NCI-H1436 (cell line): ENCODE results near the gene ZNF611.
"Not testable (repeated sequence)": the region's sequence is repeated elsewhere in the genome, so short reads cannot be mapped to it uniquely, and the experiment has no call there.

Experiments used
- DNase-seq: peaks from one replicate; lab custom pipeline; 2025; lab: John Stamatoyannopoulos, UW

ZNF611 gene

DNA sequence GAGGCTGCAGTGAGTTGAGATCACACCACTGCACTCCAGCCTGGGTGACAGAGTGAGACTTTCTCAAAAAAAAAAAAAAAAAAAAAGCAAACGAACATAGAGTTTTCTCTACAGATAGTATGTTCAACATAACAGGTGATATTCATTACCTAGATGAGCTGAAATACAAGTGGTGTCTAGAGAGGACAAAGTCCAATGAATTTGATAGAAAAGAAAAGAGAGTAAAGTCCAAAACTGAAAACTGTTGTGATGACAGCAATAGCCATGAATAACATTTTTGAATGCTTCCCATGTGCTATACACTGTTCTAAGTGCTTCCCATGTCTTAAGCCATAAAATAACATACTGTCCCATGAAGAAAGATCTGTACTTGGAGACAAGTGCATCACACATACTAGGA is 53.6 kb downstream of the ZNF611 start:
- not testable (repeated sequence) for DNase-seq

DNA sequence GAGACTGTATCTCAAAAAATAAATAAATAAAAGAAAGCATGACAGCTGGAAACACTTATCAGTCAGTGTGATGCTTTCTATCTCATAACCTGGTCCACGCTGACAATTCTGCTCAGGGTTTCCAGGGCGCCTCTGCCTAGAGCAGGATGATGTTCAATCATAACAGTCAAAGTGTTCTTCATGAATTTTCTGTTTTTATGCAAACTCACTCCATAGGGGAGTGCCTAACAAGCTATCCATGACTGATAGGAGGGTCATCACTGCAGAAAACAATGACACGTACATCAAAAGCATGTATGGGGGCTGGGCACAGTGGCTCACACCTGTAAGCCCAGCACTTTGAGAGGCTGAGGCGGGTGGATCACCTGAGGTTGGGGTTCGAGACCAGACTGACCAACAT is 55.2 kb downstream of the ZNF611 start:
- no peak for DNase-seq

DNA sequence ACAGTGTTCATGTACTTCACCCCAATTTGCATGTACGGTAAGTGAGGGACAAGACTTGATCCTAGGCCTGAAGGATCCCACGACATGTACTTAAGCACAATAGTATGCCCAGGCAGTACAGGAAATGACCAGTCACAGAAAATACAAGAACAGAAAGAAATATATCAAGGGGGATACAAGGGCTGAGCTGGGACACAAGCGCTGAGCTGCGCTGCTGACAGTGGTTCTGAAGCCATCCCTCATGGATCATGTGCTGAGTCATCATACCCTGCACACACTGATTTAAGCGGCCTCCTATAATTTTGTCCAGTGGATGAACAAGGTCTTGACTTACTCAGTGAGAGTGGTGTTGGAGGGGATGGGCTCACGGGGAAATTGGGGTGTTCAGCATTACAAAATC is 59.6 kb downstream of the ZNF611 start:
- DNase-seq: not testable (repeated sequence)

- DNase-seq: no peak
Observed at GRCh38 chr19:52673014-52673413, 61.8 kb downstream of the ZNF611 start.

DNA sequence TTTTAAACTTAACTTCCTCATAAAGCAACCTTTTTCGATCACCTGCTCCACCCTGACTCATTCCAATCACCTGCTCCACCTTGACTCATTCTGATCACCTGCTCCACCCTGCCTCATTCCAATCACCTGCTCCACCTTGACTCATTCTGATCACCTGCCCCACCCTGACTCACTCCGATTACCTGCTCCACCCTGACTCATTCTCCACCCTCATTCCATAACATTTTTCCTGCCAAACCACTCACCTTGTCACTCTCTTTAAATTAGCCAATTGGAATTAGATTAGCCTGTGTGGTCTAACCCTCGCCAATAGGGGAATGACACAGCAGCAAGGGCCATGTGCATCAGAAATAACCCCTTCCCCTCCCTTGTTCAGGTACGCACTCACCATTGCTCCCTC is 64.8 kb downstream of the ZNF611 start:
- DNase-seq: no peak

DNA sequence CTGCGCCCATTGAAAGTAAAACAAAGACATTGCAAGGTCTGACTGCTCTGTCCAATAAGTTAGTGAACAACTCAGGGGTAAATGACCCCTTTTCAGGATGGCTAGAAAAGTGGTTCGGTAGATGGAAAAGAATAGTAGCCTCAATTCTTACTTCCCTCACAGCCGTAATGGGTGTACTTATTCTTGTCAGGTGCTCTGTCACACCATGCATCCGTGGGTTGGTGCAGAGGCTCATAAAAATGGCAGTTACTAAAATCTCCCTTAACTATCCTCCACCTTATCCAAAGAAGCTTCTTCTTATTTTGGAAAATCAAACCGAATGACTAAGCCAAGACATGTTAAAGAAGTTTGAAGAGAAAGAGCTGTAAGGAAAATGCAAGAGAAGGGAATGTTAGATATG is 65.3 kb downstream of the ZNF611 start:
- no peak for DNase-seq

DNA sequence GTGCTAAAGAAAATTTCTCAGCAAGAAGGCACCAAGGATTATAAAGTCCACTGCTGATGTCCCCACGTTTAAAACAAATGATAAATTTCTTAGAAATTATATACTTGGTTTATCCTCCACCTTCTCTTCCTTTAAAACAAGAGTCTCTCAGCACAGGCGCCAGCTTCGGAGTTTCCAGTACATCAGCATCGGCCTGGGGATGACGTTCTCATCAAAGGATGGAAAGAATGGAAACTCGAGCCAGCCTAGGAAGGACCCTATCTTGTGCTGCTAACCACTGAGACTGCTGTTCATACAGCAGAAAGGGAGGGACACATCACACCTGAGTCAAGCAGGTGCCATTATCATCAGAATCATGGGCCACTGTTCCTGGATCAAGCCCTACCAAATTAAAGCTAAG is 66.9 kb downstream of the ZNF611 start:
- no peak for DNase-seq

GRCh38 chr19:52666506-52666905 is 68.3 kb downstream of the ZNF611 start:
- no peak for DNase-seq

- DNase-seq: no peak
Observed at GRCh38 chr19:52665529-52665928, 69.3 kb downstream of the ZNF611 start.

DNA sequence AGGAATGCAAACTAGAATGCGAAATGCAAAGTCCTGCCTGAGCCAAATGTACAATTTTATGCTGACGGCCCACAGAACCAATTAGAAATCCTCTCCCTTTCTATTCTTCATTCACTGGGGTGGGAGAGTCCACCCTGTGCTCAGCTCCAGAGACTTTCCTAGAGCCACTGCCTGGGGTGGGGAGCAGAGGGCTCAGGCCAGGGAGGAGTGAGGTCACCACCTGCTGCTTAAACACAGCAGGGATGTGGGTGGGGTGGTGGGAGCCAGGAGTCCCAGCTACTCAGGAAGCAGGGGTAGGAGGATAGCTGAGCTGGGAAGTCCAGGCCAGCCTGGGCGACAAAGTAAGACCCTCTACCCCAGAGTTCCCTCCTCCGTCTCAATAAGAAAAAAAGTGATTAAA is 69.8 kb downstream of the ZNF611 start:
- DNase-seq: no peak

GRCh38 chr19:52664461-52664860 is 70.4 kb downstream of the ZNF611 start:
- no peak for DNase-seq

- DNase-seq: no peak
Observed at GRCh38 chr19:52662631-52663030, 72.2 kb downstream of the ZNF611 start.

DNA sequence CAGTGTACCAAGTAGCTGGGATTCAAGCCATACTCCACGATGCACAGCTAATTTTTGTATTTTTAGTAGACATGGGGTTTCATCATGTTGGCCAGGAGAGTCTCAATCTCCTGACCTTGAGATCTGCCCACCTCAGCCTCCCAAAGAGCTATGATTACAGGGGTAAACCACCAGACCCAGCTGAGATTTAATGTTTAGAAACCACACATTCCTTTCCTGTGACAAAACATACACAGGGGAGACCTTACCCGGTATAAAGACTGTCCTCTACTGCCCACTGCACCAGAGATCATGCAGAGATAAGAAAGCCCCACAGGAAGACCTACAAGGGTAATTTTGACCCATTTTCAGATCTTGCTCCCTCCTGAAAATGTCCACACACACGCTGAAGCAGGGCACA is 73.9 kb downstream of the ZNF611 start:
- DNase-seq: no peak

DNA sequence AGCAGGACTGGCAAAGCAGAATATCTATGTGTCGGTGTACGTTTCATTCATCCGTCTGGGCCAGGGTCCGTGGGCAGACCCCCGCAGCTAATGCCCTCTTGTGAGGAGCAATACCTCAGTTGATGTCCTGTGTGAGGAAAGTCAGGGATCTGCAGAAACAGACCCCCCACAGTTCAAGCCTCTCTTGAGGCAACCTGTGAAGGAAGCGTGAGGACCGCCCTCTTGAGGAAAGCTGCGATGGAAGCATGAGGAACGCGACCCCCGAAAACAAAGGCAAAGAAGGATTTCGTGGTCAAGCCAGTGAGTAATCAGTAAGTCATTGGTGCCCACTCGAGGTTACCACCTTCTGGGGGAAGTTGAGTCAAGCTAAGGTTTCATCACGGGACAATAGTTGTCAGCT is 75.8 kb downstream of the ZNF611 start:
- no peak for DNase-seq

GRCh38 chr19:52658595-52658994 is 76.2 kb downstream of the ZNF611 start:
- DNase-seq: no peak

DNA sequence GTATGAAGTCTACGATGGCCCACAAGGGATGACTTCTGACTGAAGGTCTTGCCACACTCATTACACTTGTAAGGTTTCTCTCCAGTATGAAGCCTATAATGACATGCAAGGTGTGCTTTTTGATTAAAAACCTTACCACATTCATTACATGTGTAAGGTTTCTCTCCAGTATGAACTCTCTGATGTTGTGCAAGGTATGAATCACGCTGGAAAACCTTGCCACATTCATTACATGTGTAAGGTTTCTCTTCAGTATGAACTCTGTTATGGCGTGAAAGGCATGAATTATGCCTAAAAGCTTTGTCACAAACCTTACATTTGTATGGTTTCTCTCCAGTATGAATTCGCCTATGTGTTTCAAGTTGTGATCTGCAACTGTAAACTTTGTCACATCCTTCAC is 81.7 kb downstream of the ZNF611 start:
- no peak for DNase-seq
